Measurements from ENCODE around the gene POLR2J2. TPM values are rescaled to one million over a fixed set of nuclear protein-coding genes. Genes with fewer than 3 reads are reported as not detected.
"Not testable (repeated sequence)": the region's sequence is repeated elsewhere in the genome, so short reads cannot be mapped to it uniquely, and the experiment has no call there.

The POLR2J2 gene
- 95.5 and 101 TPM in 2 replicates for total RNA-seq (2013; cell fraction: nucleolus; rRNA removed)
- 3.4 and 4.4 TPM in 2 replicates for total RNA-seq (2014; rRNA removed)
- 4.9 and 5.6 TPM in 2 replicates for total RNA-seq (2014; rRNA removed; fragmentation: Illumina TruSeq; extraction: Trizol)
- total RNA-seq (2021): 6.7 and 11.4 TPM in 2 replicates
- 1.6 TPM for polyA plus RNA-seq (2011; ENCODE audit: low read depth)
- 7.1 and 7.7 TPM in 2 replicates for polyA plus RNA-seq (2011; rRNA removed)
- polyA plus RNA-seq (2011; cell fraction: cytosol; rRNA removed): 4.2 and 7.6 TPM in 2 replicates
- 19.9 and 22.7 TPM in 2 replicates for polyA plus RNA-seq (2011; cell fraction: nucleus; rRNA removed)
- polyA plus RNA-seq (2012): 2.1 and 2.6 TPM in 2 replicates
- 3.2 and 4.5 TPM in 2 replicates for polyA plus RNA-seq (2014; fragmentation: Illumina TruSeq; extraction: Trizol)
- polyA plus RNA-seq (2014; fragmentation: Nextera tagmentation; extraction: Ambion mirVana): 1 to 10 TPM in 1 of 2 experiments, under 1 TPM in 1; 0.80 to 1.3 TPM
- polyA plus RNA-seq (2014; rRNA removed): 8.0 and 10.5 TPM in 2 replicates
- polyA plus RNA-seq (2016; fragmentation: Nextera tagmentation; extraction: Ambion mirVana): 10 to 100 TPM; 14.0 to 16.3 TPM
- polyA minus RNA-seq (2011; rRNA and poly(A)+ RNA removed): 10.2 and 18.2 TPM in 2 replicates
- 0.52 and 2.0 TPM in 2 replicates for polyA minus RNA-seq (2011; cell fraction: cytosol; rRNA and poly(A)+ RNA removed)
- polyA minus RNA-seq (2011; cell fraction: nucleus; rRNA and poly(A)+ RNA removed): 10.2 and 21.3 TPM in 2 replicates
- percentile 91 among the genes with signal in this experiment for Bru-seq, nascent RNA
- percentile 96 among the genes with signal in this experiment for BruChase-seq, experiment 1, labeled RNA remaining after a 6-hour chase
- percentile 90 among the genes with signal in this experiment for BruChase-seq, experiment 2, labeled RNA remaining after a 2-hour chase
- long read RNA-seq, experiment 1: 0 reads
- long read RNA-seq, experiment 2: 0 reads

DNA sequence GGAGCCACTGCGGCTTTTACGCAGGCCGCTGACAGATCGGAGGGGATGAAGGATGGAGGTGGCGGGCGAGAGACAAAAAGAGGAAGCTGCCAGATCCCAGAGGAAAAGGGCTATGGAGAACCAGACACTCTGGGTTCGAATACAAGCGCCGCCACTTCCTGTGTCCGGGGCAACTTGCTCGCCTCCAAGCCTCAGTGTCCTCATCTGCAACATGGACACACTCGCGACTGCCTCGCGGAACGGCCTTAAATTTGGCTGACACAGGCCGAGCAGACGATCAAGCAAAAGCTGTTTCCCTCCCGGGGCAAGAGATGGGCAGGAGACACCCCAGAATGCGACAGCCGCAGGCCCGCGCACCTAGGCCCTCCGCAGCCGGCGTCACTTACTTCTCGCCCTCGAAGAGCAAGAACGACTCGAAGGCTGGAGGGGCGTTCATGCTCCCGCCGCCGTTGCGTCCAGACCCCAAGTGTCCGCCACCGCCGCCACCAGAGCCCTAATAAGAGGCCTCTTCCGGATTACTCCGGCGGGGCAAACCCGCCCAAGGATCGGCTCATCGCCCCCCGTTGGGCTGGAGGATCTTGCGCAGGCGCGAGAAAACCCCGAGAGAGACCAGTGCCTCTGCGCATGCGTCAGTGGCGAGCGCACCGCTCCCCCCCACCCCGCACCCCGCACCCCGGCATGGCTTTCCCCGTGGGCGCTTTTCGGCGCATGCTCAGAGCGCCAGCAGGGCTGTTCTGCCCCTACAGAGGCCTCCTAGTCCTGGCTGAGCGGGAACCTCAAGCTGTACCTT, at the start of gene POLR2J2:
POLR2J2 (minus strand) TSS at position 498 of the 790 bp plus-strand sequence; CDS start at position 436, 62 bp downstream.
- RAD21 ChIA-PET (ENCODE audit: unreplicated experiment); SMC1A ChIA-PET (ENCODE audit: uncharacterized antibody, unreplicated experiment); H3K4me1 ChIP-seq (ENCODE audit: control insufficient read depth, insufficient read depth, low read length); POLR2A ChIA-PET; FAIRE-seq; H2AFZ ChIP-seq (ENCODE audit: control insufficient read depth, low read depth, low read length); H4K20me1 ChIP-seq (ENCODE audit: control insufficient read depth, insufficient read depth); H3K36me3 ChIP-seq (ENCODE audit: control insufficient read depth in 2 of 2, insufficient read depth in 2 of 2, low read length in 1 of 2); BruUV-seq (replicated peaks); intact Hi-C loops (cut with micrococcal nuclease; ENCODE audit: unreplicated experiment); in situ Hi-C loops (cut with MboI); H3K79me2 ChIP-seq (ENCODE audit: control insufficient read depth, insufficient read depth, low read length); H3K4me3 ChIP-seq; H3K27me3 ChIP-seq (replicated peaks in 1 of 2; ENCODE audit: control insufficient read depth in 2 of 2, insufficient read depth in 2 of 2, low read length in 1 of 2); CTCF ChIA-PET; H3K9me3 ChIP-seq (replicated peaks; ENCODE audit: control insufficient read depth, insufficient read depth, low read length); H3K4me2 ChIP-seq (ENCODE audit: control insufficient read depth, insufficient read depth); H3K27ac ChIP-seq (ENCODE audit: control insufficient read depth, insufficient read depth): not testable (repeated sequence)
- peak; percentile 91 for ATAC-seq
- peak within 1 kb of the TSS; percentile 44; the same call in 1 of the 2 replicates for H3K9ac ChIP-seq (ENCODE audit: control insufficient read depth, insufficient read depth, low read length)
- TF ChIP-seq POLR2A (IDR thresholded peaks at IDR 0.05; ENCODE audit: low read depth, low read length): peak; percentile 49; the same call in 1 of the 2 replicates
- peak; percentile 35; the same call in 1 of the 2 replicates for TF ChIP-seq NRF1 (conservative IDR thresholded peaks at IDR 0.05; ENCODE audit: low read depth, low read length)
- TF ChIP-seq TAF1 (IDR thresholded peaks at IDR 0.05; ENCODE audit: borderline replicate concordance, low read depth, low read length): 0 out of 2 replicates have a peak, but pooled peaks have one; percentile 49
- no CpG with 5 or more reads among the region's 63 CpGs for WGBS (ENCODE audit: insufficient coverage, insufficient replicate concordance, low lambda C conversion rate, missing lambda C conversion rate)
- peak; percentile 36 for DNase-seq (ENCODE audit: low read depth, low spot score)

- intact Hi-C loops (cut with micrococcal nuclease; ENCODE audit: unreplicated experiment); H3K36me3 ChIP-seq (ENCODE audit: control insufficient read depth in 2 of 2, insufficient read depth in 2 of 2, low read length in 1 of 2); DNase-seq (ENCODE audit: low read depth, low spot score); H3K9ac ChIP-seq (ENCODE audit: control insufficient read depth, insufficient read depth, low read length); FAIRE-seq; POLR2A ChIA-PET; H2AFZ ChIP-seq (ENCODE audit: control insufficient read depth, low read depth, low read length); BruUV-seq (replicated peaks); SMC1A ChIA-PET (ENCODE audit: uncharacterized antibody, unreplicated experiment); H3K9me3 ChIP-seq (replicated peaks; ENCODE audit: control insufficient read depth, insufficient read depth, low read length); H3K4me2 ChIP-seq (ENCODE audit: control insufficient read depth, insufficient read depth); H3K4me3 ChIP-seq; H3K27ac ChIP-seq (ENCODE audit: control insufficient read depth, insufficient read depth); ATAC-seq; in situ Hi-C loops (cut with MboI); H4K20me1 ChIP-seq (ENCODE audit: control insufficient read depth, insufficient read depth); H3K4me1 ChIP-seq (ENCODE audit: control insufficient read depth, insufficient read depth, low read length); CTCF ChIA-PET; H3K27me3 ChIP-seq (replicated peaks in 1 of 2; ENCODE audit: control insufficient read depth in 2 of 2, insufficient read depth in 2 of 2, low read length in 1 of 2); H3K79me2 ChIP-seq (ENCODE audit: control insufficient read depth, insufficient read depth, low read length); RAD21 ChIA-PET (ENCODE audit: unreplicated experiment): not testable (repeated sequence)
Observed at GRCh38 chr7:102718491-102718890, 47.0 kb upstream of the POLR2J2 start.
